HL-60 (cell line): ENCODE data around the gene KDM2B.

Experiments used
- DNase-seq, 2 experiments: peaks; one replicate each; pipeline ENCODE4 v3.0.0-alpha.2; 2010 to 2020; ENCODE audit warnings: low read depth in 1 of 2, low spot score in 1 of 2
- H3K27ac ChIP-seq: fragments of 250-450 bp; sonication (Bioruptor Pico); replicated peaks from 2 replicates; pipeline ENCODE4 v1.5.1; 2020; ENCODE audit warnings: mild to moderate bottlenecking, moderate library complexity
- H3K27me3 ChIP-seq: fragments of 250-450 bp; sonication (Bioruptor Pico); 2 replicates; pipeline ENCODE4 v1.5.1; 2021; ENCODE audit warnings: mild to moderate bottlenecking, moderate library complexity; ENCODE audit not compliant: insufficient read depth, poor library complexity, severe bottlenecking
- H3K4me3 ChIP-seq: replicated peaks from 2 replicates; pipeline ENCODE4 v1.5.1; 2011; ENCODE audit warnings: mild to moderate bottlenecking, control low read depth, low read length; ENCODE audit not compliant: insufficient read depth
- GABPA ChIP-seq: IDR thresholded peaks from 2 replicates; pipeline ENCODE4 v1.6.1; 2012; ENCODE audit warnings: low read depth
- POLR2AphosphoS5 ChIP-seq: IDR thresholded peaks from 2 replicates; pipeline ENCODE4 v1.6.1; 2012; ENCODE audit warnings: low read depth
- SPI1 ChIP-seq: IDR thresholded peaks from 2 replicates; pipeline ENCODE4 v1.6.1; 2012; ENCODE audit warnings: low read depth, mild to moderate bottlenecking, borderline replicate concordance
- TF ChIP-seq, protein P1 (sequence below): IDR thresholded peaks from one replicate; pipeline ENCODE4 v1.5.1; 2011; ENCODE audit warnings: low read length, control low read depth, inconsistent platforms; ENCODE audit not compliant: insufficient read depth
- TF ChIP-seq, protein P2 (sequence below): IDR thresholded peaks from 2 replicates; pipeline ENCODE4 v1.6.1; 2012; ENCODE audit warnings: low read depth; ENCODE audit not compliant: insufficient replicate concordance

KDM2B gene

DNA sequence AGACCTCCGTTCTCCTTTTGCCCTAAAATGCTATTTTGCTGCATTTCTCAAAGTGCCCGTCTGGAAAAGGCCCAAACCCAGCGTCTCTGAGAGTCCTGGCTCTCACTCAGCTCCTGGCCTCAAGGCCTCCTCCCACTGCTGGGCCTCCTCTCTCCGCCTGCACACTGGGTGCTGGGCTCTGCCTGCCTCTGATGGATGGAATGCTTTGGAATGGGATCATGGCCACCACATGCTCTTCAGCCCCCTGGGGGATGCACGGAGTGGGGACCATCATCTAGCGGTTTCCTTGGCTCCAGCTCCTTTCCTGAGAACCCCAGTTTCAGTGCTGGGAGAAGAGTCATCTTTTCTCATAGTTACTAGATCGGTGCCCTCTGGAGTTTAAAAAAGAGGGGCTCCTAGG is 65.2 kb downstream of the KDM2B start:
- DNase-seq = no peak
- Histone ChIP-seq H3K27me3 (no peaks in the 10 kb centered on the region), H3K27ac (no peak overlapping the region), H3K4me3 (no peak overlapping the region)
- TF ChIP-seq, protein P1, sequence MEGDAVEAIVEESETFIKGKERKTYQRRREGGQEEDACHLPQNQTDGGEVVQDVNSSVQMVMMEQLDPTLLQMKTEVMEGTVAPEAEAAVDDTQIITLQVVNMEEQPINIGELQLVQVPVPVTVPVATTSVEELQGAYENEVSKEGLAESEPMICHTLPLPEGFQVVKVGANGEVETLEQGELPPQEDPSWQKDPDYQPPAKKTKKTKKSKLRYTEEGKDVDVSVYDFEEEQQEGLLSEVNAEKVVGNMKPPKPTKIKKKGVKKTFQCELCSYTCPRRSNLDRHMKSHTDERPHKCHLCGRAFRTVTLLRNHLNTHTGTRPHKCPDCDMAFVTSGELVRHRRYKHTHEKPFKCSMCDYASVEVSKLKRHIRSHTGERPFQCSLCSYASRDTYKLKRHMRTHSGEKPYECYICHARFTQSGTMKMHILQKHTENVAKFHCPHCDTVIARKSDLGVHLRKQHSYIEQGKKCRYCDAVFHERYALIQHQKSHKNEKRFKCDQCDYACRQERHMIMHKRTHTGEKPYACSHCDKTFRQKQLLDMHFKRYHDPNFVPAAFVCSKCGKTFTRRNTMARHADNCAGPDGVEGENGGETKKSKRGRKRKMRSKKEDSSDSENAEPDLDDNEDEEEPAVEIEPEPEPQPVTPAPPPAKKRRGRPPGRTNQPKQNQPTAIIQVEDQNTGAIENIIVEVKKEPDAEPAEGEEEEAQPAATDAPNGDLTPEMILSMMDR = no peak
- TF ChIP-seq SPI1 (no peak), POLR2AphosphoS5 (no peak), GABPA (no peak)
- TF ChIP-seq, protein P2, sequence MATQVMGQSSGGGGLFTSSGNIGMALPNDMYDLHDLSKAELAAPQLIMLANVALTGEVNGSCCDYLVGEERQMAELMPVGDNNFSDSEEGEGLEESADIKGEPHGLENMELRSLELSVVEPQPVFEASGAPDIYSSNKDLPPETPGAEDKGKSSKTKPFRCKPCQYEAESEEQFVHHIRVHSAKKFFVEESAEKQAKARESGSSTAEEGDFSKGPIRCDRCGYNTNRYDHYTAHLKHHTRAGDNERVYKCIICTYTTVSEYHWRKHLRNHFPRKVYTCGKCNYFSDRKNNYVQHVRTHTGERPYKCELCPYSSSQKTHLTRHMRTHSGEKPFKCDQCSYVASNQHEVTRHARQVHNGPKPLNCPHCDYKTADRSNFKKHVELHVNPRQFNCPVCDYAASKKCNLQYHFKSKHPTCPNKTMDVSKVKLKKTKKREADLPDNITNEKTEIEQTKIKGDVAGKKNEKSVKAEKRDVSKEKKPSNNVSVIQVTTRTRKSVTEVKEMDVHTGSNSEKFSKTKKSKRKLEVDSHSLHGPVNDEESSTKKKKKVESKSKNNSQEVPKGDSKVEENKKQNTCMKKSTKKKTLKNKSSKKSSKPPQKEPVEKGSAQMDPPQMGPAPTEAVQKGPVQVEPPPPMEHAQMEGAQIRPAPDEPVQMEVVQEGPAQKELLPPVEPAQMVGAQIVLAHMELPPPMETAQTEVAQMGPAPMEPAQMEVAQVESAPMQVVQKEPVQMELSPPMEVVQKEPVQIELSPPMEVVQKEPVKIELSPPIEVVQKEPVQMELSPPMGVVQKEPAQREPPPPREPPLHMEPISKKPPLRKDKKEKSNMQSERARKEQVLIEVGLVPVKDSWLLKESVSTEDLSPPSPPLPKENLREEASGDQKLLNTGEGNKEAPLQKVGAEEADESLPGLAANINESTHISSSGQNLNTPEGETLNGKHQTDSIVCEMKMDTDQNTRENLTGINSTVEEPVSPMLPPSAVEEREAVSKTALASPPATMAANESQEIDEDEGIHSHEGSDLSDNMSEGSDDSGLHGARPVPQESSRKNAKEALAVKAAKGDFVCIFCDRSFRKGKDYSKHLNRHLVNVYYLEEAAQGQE = no peak

DNA sequence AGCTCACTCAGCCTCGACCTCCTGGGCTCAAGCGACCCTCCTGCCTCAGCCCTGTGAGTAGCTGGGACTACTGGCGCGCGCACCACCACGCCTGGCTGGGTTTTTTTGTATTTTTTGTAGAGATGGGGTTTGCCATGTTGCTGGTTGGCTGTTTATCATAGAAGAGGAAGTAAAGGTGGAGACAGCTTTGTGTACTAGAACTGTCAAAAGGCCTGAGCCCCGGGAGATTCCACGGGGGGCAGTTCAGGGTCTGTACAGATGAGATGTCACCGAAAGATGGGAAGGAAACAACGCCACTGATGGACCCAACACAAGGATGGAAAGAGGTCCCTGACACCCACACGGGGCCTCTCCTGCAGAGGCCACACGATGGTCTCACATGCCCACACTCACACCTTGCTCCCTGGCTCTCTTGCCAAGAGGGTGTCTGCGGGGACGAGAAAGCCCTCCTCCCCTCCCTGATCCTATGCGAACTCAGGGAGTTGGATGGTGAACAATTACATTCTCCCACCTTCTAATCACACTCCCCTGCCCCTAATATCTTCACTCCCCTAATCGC is 66.6 kb downstream of the KDM2B start:
- no peak overlapping the region for H3K27ac ChIP-seq

DNA sequence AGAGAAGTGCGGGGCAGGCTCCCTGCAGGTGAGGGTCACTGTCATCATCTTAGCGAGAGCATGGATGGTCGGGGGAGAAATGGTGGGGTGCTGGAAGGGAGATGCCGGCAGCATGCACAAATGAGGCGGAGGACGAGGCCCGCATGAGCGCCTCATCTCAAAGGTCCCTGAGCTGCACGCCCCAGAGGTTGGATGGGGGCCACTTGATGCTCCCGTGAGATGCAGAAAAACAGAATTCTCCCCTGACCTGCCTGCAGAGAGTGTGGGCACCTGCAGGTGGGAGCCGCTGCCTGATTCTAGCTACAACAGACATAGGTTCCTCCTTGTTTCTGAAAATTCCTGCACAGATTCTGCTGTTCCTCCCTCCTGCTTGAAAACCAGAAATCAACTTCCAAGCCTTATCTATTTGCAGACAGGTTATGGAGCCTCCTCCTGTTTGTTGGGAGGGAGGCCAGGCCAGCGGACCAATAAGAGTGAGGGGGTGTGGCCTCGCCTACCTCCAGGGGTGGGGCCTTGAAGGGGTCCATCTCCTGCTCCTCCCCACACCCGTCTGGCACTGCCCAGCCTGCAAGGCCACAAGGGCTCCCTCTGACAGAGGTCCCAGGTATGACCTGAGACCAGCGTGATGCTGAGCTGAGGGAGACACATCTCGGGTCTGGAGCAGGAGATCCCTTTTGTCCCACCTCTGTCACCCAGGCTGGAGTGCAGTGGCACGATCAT is 67.2 kb downstream of the KDM2B start:
- no peak overlapping the region for H3K27ac ChIP-seq
- no peak for DNase-seq
- no peak overlapping the region for H3K4me3 ChIP-seq
- H3K27me3 ChIP-seq = no peaks in the 10 kb centered on the region
- TF ChIP-seq GABPA = no peak
- TF ChIP-seq, protein P1 = no peak
- no peak for TF ChIP-seq POLR2AphosphoS5
- TF ChIP-seq SPI1 = no peak
- TF ChIP-seq, protein P2 = no peak

More for the DNA sequence above, 66.6 kb downstream of the KDM2B start:
- Histone ChIP-seq H3K27me3 (no peaks in the 10 kb centered on the region), H3K4me3 (no peak overlapping the region)
- TF ChIP-seq GABPA (no peak), SPI1 (no peak), POLR2AphosphoS5 (no peak)
- TF ChIP-seq, protein P1 = no peak
- TF ChIP-seq, protein P2 = no peak
- DNase-seq = no peak
